Measurements from ENCODE around the gene ANKRD28.

ANKRD28 gene

DNA sequence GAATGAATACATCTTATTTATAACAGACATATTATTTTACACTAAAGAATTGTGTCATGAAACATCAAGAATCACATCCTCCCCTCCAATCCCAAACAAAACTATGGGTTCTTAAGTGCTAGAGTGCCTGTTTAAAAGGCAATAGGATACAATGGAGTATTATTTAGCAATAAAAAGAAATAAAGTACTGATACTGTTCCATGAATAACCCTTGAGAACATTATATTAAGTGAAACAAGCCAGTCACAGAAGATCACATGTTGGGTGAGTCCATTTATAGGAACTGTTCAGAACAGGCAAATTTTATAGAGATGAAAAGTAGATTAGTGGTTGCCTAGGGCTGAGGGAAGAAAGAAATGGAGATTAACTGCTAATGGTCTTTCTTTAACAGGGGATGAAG, 86.5 kb downstream of the ANKRD28 start:
- Histone ChIP-seq H3K4me1 (ENCODE audit: low read depth, poor library complexity, severe bottlenecking) (no peaks in the 10 kb centered on the region), H2AFZ (ENCODE audit: low read depth) (no peak overlapping the region), H3K79me2 (ENCODE audit: insufficient read depth, low read depth) (no peaks in the 10 kb centered on the region), H3K27me3 (ENCODE audit: insufficient read depth, low read depth) (no peaks in the 10 kb centered on the region), H3K27ac (no peak overlapping the region), H3K9ac (no peak overlapping the region), H3K4me2 (no peak overlapping the region), H3K36me3 (ENCODE audit: insufficient read depth) (no peaks in the 10 kb centered on the region; the same call in 1 of the 2 replicates), H4K20me1 (ENCODE audit: insufficient read depth) (no peaks in the 10 kb centered on the region), H3K4me3 (IDR thresholded peaks at IDR 0.05; ENCODE audit: insufficient read depth, low read depth, low read length) (no peak overlapping the region)
- TF ChIP-seq, protein P1, sequence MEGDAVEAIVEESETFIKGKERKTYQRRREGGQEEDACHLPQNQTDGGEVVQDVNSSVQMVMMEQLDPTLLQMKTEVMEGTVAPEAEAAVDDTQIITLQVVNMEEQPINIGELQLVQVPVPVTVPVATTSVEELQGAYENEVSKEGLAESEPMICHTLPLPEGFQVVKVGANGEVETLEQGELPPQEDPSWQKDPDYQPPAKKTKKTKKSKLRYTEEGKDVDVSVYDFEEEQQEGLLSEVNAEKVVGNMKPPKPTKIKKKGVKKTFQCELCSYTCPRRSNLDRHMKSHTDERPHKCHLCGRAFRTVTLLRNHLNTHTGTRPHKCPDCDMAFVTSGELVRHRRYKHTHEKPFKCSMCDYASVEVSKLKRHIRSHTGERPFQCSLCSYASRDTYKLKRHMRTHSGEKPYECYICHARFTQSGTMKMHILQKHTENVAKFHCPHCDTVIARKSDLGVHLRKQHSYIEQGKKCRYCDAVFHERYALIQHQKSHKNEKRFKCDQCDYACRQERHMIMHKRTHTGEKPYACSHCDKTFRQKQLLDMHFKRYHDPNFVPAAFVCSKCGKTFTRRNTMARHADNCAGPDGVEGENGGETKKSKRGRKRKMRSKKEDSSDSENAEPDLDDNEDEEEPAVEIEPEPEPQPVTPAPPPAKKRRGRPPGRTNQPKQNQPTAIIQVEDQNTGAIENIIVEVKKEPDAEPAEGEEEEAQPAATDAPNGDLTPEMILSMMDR (conservative IDR thresholded peaks at IDR 0.05; ENCODE audit: low read depth, low read length), result no peak

DNA sequence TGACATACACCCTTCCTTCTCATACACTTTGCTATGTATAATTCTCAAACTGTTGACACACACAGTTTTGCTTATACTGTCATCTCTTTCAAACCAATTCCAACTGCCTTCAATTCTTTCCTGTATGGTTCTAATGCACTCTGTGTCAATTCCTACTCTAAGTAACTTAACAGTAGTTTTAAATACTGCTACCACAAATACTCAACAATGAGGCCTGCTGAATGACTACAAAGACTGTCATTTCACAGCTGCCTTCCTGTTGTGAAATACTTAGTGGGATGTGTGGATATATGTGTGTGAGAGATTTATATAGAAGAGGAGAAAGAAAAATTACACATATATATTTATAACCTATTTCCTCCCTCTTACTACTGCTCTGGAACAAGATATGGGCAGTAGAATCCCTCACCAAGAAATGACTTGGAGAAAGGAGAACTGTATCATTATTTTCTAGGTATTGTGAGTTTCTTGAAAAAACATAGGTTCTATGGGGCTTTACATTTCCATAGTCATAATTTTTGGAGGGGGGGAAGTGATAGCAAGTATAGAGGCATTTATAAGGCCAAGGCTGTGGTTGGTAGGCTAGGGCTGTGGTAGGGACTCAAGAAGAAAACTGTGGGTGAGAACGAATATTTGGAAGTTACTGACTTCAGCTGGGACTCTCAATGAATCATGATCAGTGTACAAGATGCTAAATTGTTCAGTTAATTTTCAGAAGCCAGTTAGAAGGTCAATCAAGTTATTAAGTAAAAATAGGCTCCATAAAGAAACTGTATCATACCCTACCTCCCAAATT, 88.7 kb downstream of the ANKRD28 start:
- H3K36me3 ChIP-seq (ENCODE audit: insufficient read depth), result no peaks in the 10 kb centered on the region; the same call in 1 of the 2 replicates
- no peak overlapping the region for H3K4me2 ChIP-seq

DNA sequence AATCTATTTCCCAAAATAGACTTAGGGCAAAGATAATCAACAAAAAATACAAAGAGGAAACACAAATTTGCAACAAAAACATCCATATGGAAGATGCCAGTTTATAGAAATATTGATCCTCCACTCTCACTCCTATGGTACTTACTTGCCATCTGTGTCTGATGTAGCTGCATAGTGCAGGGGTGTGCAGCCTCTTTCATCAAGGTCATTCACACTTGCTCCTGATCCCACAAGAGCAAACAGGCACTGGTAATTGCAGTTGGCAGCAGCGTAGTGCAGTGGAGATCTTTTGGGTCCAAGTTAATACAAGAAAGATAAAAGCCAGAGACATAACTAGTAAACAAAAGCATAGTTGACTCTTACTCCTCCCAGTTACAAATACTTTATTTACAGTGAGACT, 90.0 kb downstream of the ANKRD28 start:
- Histone ChIP-seq H3K79me2 (ENCODE audit: insufficient read depth, low read depth) (no peaks in the 10 kb centered on the region), H3K4me2 (no peak overlapping the region), H2AFZ (ENCODE audit: low read depth) (no peak overlapping the region), H3K36me3 (ENCODE audit: insufficient read depth) (no peaks in the 10 kb centered on the region), H3K4me3 (IDR thresholded peaks at IDR 0.05; ENCODE audit: insufficient read depth, low read depth, low read length) (no peak overlapping the region), H3K27me3 (ENCODE audit: insufficient read depth, low read depth) (no peaks in the 10 kb centered on the region), H3K27ac (no peak overlapping the region), H4K20me1 (ENCODE audit: insufficient read depth) (no peaks in the 10 kb centered on the region), H3K9ac (no peak overlapping the region), H3K4me1 (ENCODE audit: low read depth, poor library complexity, severe bottlenecking) (no peaks in the 10 kb centered on the region)
- TF ChIP-seq, protein P1 (conservative IDR thresholded peaks at IDR 0.05; ENCODE audit: low read depth, low read length), result no peak

More for the DNA sequence above, 88.7 kb downstream of the ANKRD28 start:
- Histone ChIP-seq H3K79me2 (ENCODE audit: insufficient read depth, low read depth) (no peaks in the 10 kb centered on the region), H3K27ac (no peak overlapping the region), H3K4me3 (IDR thresholded peaks at IDR 0.05; ENCODE audit: insufficient read depth, low read depth, low read length) (no peak overlapping the region), H3K27me3 (ENCODE audit: insufficient read depth, low read depth) (no peaks in the 10 kb centered on the region), H4K20me1 (ENCODE audit: insufficient read depth) (no peaks in the 10 kb centered on the region), H3K4me1 (ENCODE audit: low read depth, poor library complexity, severe bottlenecking) (no peaks in the 10 kb centered on the region), H2AFZ (ENCODE audit: low read depth) (no peak overlapping the region), H3K9ac (no peak overlapping the region)
- TF ChIP-seq, protein P1 (conservative IDR thresholded peaks at IDR 0.05; ENCODE audit: low read depth, low read length), result no peak

DNA sequence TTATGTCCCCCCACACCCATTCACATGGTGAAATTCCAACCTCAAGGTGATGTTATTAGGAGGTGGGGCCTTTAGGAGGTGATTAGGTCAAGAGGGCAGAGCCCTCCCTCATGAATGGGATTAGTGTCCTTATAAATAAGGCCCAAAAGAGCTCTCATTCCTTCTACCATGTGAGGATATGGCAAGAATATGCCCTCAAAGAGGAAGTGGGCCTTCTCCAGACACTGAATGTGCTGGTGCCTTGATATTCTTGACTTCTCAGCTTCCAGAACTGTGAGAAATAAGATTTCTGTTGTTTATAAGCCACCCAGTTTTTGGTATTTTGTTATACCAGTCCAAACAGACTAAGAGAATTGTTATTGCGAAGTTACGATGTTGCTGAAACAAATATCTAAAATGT, 94.4 kb downstream of the ANKRD28 start:
- Histone ChIP-seq H4K20me1 (ENCODE audit: insufficient read depth) (no peaks in the 10 kb centered on the region), H3K4me3 (IDR thresholded peaks at IDR 0.05; ENCODE audit: insufficient read depth, low read depth, low read length) (no peak overlapping the region), H3K9ac (no peak overlapping the region), H3K79me2 (ENCODE audit: insufficient read depth, low read depth) (no peaks in the 10 kb centered on the region), H3K4me1 (ENCODE audit: low read depth, poor library complexity, severe bottlenecking) (no peaks in the 10 kb centered on the region), H2AFZ (ENCODE audit: low read depth) (no peak overlapping the region), H3K27ac (no peak overlapping the region), H3K4me2 (no peak overlapping the region), H3K27me3 (ENCODE audit: insufficient read depth, low read depth) (no peaks in the 10 kb centered on the region), H3K36me3 (ENCODE audit: insufficient read depth) (no peaks in the 10 kb centered on the region)
- TF ChIP-seq, protein P1 (conservative IDR thresholded peaks at IDR 0.05; ENCODE audit: low read depth, low read length), result no peak
